ENCODE measurements around the gene MARCHF3. TPM values are rescaled to one million over a fixed set of nuclear protein-coding genes. Genes with fewer than 3 reads are reported as not detected.

Gene MARCHF3
- polyA plus RNA-seq, 4 donors: 3.6 to 8.5 (median 5.4) TPM

GRCh38 chr5:127040796-127041520 lies 10.6 kb upstream of the MARCHF3 start:
- Histone ChIP-seq H3K4me3 (ENCODE audit: low read depth in 1 of 3, low read length in 3 of 3) (no peak overlapping the region), H3K27ac (ENCODE audit: low read depth in 1 of 3, low read length in 2 of 3) (peak overlapping the region; percentile 0 to 81 (median 81)), H3K27me3 (ENCODE audit: control insufficient read depth in 3 of 3, insufficient read depth in 3 of 3, low read length in 3 of 3) (no peaks in the 10 kb centered on the region), H3K9me3 (ENCODE audit: control insufficient read depth in 2 of 2, insufficient read depth in 1 of 2, low read depth in 1 of 2, low read length in 1 of 2) (no peaks in the 10 kb centered on the region), H3K4me1 (ENCODE audit: control insufficient read depth in 3 of 3, insufficient read depth in 2 of 3, low read depth in 1 of 3, low read length in 2 of 3) (peaks cover 0 to 14% (median 1%) of the 10 kb centered on the region in 3 donors), H3K36me3 (ENCODE audit: control insufficient read depth in 3 of 3, insufficient read depth in 2 of 3, low read depth in 1 of 3, low read length in 3 of 3) (no peaks in the 10 kb centered on the region)
- WGBS, 3 donors: 12 to 42% (median 30%) methylated on average over 9 of the region's 9 CpGs
- DNase-seq: peak; percentile 88 to 89
- no peak for FAIRE-seq

DNA sequence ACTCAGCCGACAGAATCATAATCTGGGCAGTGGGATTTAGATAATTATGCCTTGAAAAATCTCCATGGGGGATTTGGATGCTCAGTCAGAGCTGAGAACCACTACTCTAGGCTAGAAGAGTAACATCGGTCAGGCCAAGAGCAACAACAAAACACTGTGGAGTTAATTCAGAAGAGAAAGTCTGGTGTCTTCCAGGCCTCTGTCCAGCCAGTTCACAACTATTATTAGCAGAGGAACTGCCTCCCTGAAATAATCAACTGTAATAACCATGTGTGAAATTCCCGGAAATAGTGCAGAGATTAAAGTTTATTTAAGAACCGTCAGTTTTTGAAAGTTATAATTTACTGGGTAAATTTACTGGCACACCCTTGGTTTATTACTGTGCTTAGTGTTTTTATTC lies 8.2 kb upstream of the MARCHF3 start:
- Histone ChIP-seq H3K36me3 (ENCODE audit: control insufficient read depth in 3 of 3, insufficient read depth in 2 of 3, low read depth in 1 of 3, low read length in 3 of 3) (no peaks in the 10 kb centered on the region), H3K4me1 (ENCODE audit: control insufficient read depth in 3 of 3, insufficient read depth in 2 of 3, low read depth in 1 of 3, low read length in 2 of 3) (peaks cover 0 to 14% (median 1%) of the 10 kb centered on the region in 3 donors), H3K4me3 (ENCODE audit: low read depth in 1 of 3, low read length in 3 of 3) (no peak overlapping the region), H3K9me3 (ENCODE audit: control insufficient read depth in 2 of 2, insufficient read depth in 1 of 2, low read depth in 1 of 2, low read length in 1 of 2) (no peaks in the 10 kb centered on the region), H3K27me3 (ENCODE audit: control insufficient read depth in 3 of 3, insufficient read depth in 3 of 3, low read length in 3 of 3) (no peaks in the 10 kb centered on the region), H3K27ac (ENCODE audit: low read depth in 1 of 3, low read length in 2 of 3) (peak overlapping the region in 1 of 3 donors; percentile 11)
- WGBS, 3 donors: 35 to 55% (median 43%) methylated on average over 4 of the region's 4 CpGs
- FAIRE-seq (no peak), DNase-seq (peak in 1 of 2 donors; percentile 32)

GRCh38 chr5:127031863-127032232 lies 1.5 kb upstream of the MARCHF3 start:
- FAIRE-seq (no peak), DNase-seq (no peak)
- WGBS, 3 donors: 89 to 94% (median 94%) methylated on average over 2 of the region's 2 CpGs
- Histone ChIP-seq H3K27me3 (ENCODE audit: control insufficient read depth in 3 of 3, insufficient read depth in 3 of 3, low read length in 3 of 3) (peaks cover 0 to 29% (median 0%) of the 10 kb centered on the region in 3 donors), H3K27ac (ENCODE audit: low read depth in 1 of 3, low read length in 2 of 3) (no peak overlapping the region), H3K36me3 (ENCODE audit: control insufficient read depth in 3 of 3, insufficient read depth in 2 of 3, low read depth in 1 of 3, low read length in 3 of 3) (no peaks in the 10 kb centered on the region), H3K4me1 (ENCODE audit: control insufficient read depth in 3 of 3, insufficient read depth in 2 of 3, low read depth in 1 of 3, low read length in 2 of 3) (peaks cover 0 to 17% (median 3%) of the 10 kb centered on the region in 3 donors), H3K4me3 (ENCODE audit: low read depth in 1 of 3, low read length in 3 of 3) (no peak overlapping the region), H3K9me3 (ENCODE audit: control insufficient read depth in 2 of 2, insufficient read depth in 1 of 2, low read depth in 1 of 2, low read length in 1 of 2) (no peaks in the 10 kb centered on the region)

DNA sequence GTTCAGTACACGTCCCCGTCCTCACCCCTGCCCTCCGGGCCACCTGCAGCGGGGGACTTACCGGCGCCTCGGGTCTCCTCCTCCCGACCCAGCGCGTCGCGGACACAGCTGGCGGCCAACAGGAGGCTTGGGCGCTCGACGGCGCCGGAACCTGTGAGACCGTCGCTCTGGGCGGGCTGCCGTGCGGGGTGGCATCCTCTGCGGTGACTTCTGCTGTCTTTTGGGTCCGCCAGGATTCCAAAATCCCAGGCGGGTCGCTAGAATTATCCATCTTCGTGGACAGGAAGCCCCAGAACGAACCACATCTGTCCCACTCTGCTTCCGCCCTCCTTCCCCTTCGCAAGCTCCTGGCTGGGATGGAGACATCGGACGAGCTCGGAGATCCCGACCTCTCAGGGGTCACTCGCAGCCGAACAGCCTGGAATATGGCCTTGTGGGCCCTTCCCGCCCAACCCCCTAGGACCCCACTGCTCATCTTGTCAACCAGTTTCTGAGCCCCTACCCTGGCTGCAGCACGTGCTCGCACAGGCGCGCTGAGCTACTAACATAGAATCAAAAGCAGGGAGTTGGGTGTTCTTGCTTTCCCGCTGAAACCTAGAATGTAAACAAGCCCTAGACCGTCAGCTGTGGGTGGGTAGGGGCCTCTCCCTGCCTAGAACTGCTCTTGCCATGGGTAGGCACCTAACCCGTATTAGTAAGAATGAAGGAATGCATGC lies 947 bp upstream of the MARCHF3 start:
- Histone ChIP-seq H3K27me3 (ENCODE audit: control insufficient read depth in 3 of 3, insufficient read depth in 3 of 3, low read length in 3 of 3) (peaks cover 0 to 29% (median 0%) of the 10 kb centered on the region in 3 donors), H3K27ac (ENCODE audit: low read depth in 1 of 3, low read length in 2 of 3) (peak overlapping the region in 2 of 3 donors; percentile 60 to 86), H3K4me3 (ENCODE audit: low read depth in 1 of 3, low read length in 3 of 3) (peak overlapping the region; percentile 28 to 78 (median 59)), H3K36me3 (ENCODE audit: control insufficient read depth in 3 of 3, insufficient read depth in 2 of 3, low read depth in 1 of 3, low read length in 3 of 3) (no peaks in the 10 kb centered on the region), H3K9me3 (ENCODE audit: control insufficient read depth in 2 of 2, insufficient read depth in 1 of 2, low read depth in 1 of 2, low read length in 1 of 2) (no peaks in the 10 kb centered on the region), H3K4me1 (ENCODE audit: control insufficient read depth in 3 of 3, insufficient read depth in 2 of 3, low read depth in 1 of 3, low read length in 2 of 3) (peaks cover 0 to 17% (median 3%) of the 10 kb centered on the region in 3 donors)
- DNase-seq: peak in 1 of 2 donors; percentile 33
- WGBS, 3 donors: 16 to 19% (median 16%) methylated on average over 45 of the region's 45 CpGs
- FAIRE-seq: no peak

DNA sequence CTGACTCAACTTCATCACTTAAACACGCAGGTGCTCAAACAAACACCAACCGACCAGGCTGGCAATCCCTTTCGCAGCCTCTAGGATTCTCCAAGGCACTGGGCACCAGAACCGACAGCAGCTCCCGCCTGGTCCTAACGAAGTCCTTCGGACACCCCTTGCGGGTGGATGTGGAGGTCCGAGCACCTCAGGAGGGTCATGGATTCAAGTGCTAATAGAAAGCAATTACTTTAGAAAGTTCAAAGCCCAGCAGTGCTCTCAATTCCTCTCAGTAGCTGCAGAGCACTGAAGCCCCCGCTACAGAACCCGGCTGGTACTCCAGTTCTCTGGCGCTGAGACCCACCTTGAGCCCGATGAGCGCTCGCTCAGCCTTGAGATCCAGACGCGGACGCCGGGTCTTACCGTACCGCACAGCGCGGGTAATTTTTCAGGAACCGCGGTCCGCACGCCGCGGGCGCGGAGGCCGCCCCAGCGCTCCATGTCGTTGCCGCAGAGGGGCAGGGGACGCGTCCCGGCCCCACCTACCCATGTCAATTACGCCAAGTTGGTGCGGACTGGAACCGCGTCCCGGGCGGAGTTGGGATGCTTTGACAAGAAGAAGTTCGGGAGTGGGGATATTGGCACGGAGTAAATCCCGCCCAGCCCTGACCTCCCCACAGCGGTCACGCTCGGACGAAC lies 638 bp downstream of the MARCHF3 start:
- Histone ChIP-seq H3K4me3 (ENCODE audit: low read depth in 1 of 3, low read length in 3 of 3) (peak overlapping the region; percentile 59 to 82 (median 78)), H3K4me1 (ENCODE audit: control insufficient read depth in 3 of 3, insufficient read depth in 2 of 3, low read depth in 1 of 3, low read length in 2 of 3) (peaks cover 0 to 17% (median 3%) of the 10 kb centered on the region in 3 donors), H3K9me3 (ENCODE audit: control insufficient read depth in 2 of 2, insufficient read depth in 1 of 2, low read depth in 1 of 2, low read length in 1 of 2) (no peaks in the 10 kb centered on the region), H3K27ac (ENCODE audit: low read depth in 1 of 3, low read length in 2 of 3) (peak overlapping the region; percentile 77 to 98 (median 85)), H3K36me3 (ENCODE audit: control insufficient read depth in 3 of 3, insufficient read depth in 2 of 3, low read depth in 1 of 3, low read length in 3 of 3) (no peaks in the 10 kb centered on the region), H3K27me3 (ENCODE audit: control insufficient read depth in 3 of 3, insufficient read depth in 3 of 3, low read length in 3 of 3) (peaks cover 0 to 29% (median 0%) of the 10 kb centered on the region in 3 donors)
- 0 to 1% (median 1%) methylated on average over 51 of the region's 51 CpGs for WGBS, 3 donors
- DNase-seq (peak; percentile 75 to 79), FAIRE-seq (no peak)

GRCh38 chr5:127028822-127029457 lies 1.4 kb downstream of the MARCHF3 start:
- no peak overlapping the region for H3K27ac ChIP-seq (ENCODE audit: low read depth in 1 of 3, low read length in 2 of 3)
- peaks cover 0 to 17% (median 3%) of the 10 kb centered on the region in 3 donors for H3K4me1 ChIP-seq (ENCODE audit: control insufficient read depth in 3 of 3, insufficient read depth in 2 of 3, low read depth in 1 of 3, low read length in 2 of 3)
- H3K4me3 ChIP-seq (ENCODE audit: low read depth in 1 of 3, low read length in 3 of 3): peak overlapping the region in 1 of 3 donors; percentile 78
- peaks cover 0 to 29% (median 0%) of the 10 kb centered on the region in 3 donors for H3K27me3 ChIP-seq (ENCODE audit: control insufficient read depth in 3 of 3, insufficient read depth in 3 of 3, low read length in 3 of 3)
- WGBS, 3 donors: 17 to 42% (median 28%) methylated on average over 12 of the region's 12 CpGs
- DNase-seq (peak; percentile 40 to 59), FAIRE-seq (no peak)
- no peaks in the 10 kb centered on the region for H3K9me3 ChIP-seq (ENCODE audit: control insufficient read depth in 2 of 2, insufficient read depth in 1 of 2, low read depth in 1 of 2, low read length in 1 of 2)
- no peaks in the 10 kb centered on the region for H3K36me3 ChIP-seq (ENCODE audit: control insufficient read depth in 3 of 3, insufficient read depth in 2 of 3, low read depth in 1 of 3, low read length in 3 of 3)

DNA sequence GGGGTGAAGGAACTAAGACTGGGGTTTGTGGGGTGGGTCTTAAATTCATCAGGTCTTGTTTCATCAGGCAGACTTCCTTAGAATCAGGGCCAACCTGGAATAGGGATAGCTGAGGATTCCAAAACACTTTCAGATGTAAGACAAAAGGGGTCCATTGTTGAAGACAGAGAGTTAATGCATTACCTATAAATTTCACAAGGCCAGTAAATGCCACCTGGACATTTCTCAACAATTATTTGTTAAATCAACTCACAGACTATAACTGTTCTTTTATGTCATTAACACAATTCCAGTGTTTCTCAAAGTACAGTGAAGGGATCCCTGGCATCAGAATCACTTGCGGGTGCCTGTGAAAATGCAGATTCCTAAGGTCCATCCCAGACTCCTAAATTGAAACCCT lies 2.8 kb downstream of the MARCHF3 start:
- FAIRE-seq (no peak), DNase-seq (no peak)
- Histone ChIP-seq H3K4me3 (ENCODE audit: low read depth in 1 of 3, low read length in 3 of 3) (no peak overlapping the region), H3K27ac (ENCODE audit: low read depth in 1 of 3, low read length in 2 of 3) (no peak overlapping the region), H3K27me3 (ENCODE audit: control insufficient read depth in 3 of 3, insufficient read depth in 3 of 3, low read length in 3 of 3) (peaks cover 0 to 27% (median 0%) of the 10 kb centered on the region in 3 donors), H3K36me3 (ENCODE audit: control insufficient read depth in 3 of 3, insufficient read depth in 2 of 3, low read depth in 1 of 3, low read length in 3 of 3) (no peaks in the 10 kb centered on the region), H3K4me1 (ENCODE audit: control insufficient read depth in 3 of 3, insufficient read depth in 2 of 3, low read depth in 1 of 3, low read length in 2 of 3) (peaks cover 0 to 17% (median 3%) of the 10 kb centered on the region in 3 donors), H3K9me3 (ENCODE audit: control insufficient read depth in 2 of 2, insufficient read depth in 1 of 2, low read depth in 1 of 2, low read length in 1 of 2) (no peaks in the 10 kb centered on the region)
- 84 to 100% (median 95%) methylated on average over 1 of the region's 1 CpG for WGBS, 3 donors

GRCh38 chr5:127026166-127026565 lies 4.2 kb downstream of the MARCHF3 start:
- Histone ChIP-seq H3K27me3 (ENCODE audit: control insufficient read depth in 3 of 3, insufficient read depth in 3 of 3, low read length in 3 of 3) (peaks cover 0 to 14% (median 0%) of the 10 kb centered on the region in 3 donors), H3K9me3 (ENCODE audit: control insufficient read depth in 2 of 2, insufficient read depth in 1 of 2, low read depth in 1 of 2, low read length in 1 of 2) (no peaks in the 10 kb centered on the region), H3K4me3 (ENCODE audit: low read depth in 1 of 3, low read length in 3 of 3) (no peak overlapping the region), H3K4me1 (ENCODE audit: control insufficient read depth in 3 of 3, insufficient read depth in 2 of 3, low read depth in 1 of 3, low read length in 2 of 3) (peaks cover 0 to 12% (median 3%) of the 10 kb centered on the region in 3 donors), H3K27ac (ENCODE audit: low read depth in 1 of 3, low read length in 2 of 3) (no peak overlapping the region), H3K36me3 (ENCODE audit: control insufficient read depth in 3 of 3, insufficient read depth in 2 of 3, low read depth in 1 of 3, low read length in 3 of 3) (no peaks in the 10 kb centered on the region)
- WGBS, 3 donors: 95 to 97% (median 97%) methylated on average over 2 of the region's 2 CpGs
- no peak for DNase-seq
- no peak for FAIRE-seq
